Kasumi-1 (cell line): ENCODE data around the gene BCR.
A peak's percentile ranks its signal among the peaks of the same experiment; 100 is the strongest.
"Not testable (repeated sequence)": the region's sequence is repeated elsewhere in the genome, so short reads cannot be mapped to it uniquely, and the experiment has no call there.

ENCODE experiments used
- DNase-seq, 2 experiments: peaks; one replicate each; lab custom pipeline; 2025; lab: John Stamatoyannopoulos, UW

Gene BCR

GRCh38 chr22:23180301-23180892, at the start of gene BCR:
Gene BCR, plus strand, starts transcription at chr22:23180509. Its CDS starts 452 bp downstream, at chr22:23180961.
- DNase-seq = peak; percentile 30 to 43

- no peak for DNase-seq
Observed at GRCh38 chr22:23130697-23131096, 49.6 kb upstream of the BCR start.

DNA sequence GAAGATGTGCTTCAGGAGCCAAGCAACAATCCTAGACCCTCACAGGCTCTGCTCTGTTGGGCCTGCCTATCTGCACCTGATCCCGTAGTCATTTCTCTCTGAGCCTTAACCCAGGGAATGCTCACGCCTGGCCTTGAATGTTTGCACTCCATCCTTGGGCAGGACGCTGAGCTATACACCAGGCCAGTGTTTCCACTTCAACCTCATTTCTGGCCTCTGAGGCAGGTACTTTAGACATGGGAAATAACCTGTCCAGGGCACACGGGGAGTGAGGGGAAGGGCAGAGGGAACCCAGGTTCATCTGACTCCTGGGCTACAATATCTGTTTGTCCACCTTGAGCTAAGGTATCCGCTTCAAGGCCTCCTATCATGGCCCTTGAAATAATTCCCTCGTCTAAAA, 48.4 kb upstream of the BCR start:
- no peak for DNase-seq

DNA sequence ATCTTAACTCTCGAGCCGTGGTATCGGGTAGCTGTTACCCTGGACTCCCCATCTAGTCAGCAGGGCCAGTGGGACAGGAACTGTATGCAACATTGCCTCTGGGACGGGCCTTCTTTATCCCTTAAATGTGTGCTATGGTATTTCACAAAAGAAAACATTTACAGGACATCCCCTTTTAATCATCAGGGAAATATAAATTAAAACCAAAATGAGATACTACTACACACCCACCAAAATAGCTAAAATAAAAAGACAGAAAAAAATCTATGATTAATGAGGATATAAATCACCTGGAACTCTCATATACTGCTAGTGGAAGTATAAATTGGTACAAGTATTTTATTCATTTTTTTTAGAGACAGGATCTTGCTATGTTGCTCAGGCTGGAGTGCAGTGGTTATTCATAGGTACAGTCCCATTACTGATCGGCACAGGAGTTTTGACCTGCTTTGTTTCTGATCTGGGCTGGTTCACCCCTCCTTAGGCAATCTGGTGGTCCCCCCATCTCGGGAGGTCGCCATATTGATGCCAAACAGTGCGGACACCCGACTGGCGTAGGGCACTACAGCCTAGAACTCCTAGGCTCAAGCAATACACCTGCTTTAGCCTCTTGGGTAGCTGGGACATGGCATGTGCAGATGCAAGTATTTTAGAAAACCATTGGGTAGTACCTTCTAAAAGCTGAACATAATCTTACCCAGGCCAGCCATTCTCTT, 47.8 kb upstream of the BCR start:
- no peak for DNase-seq

GRCh38 chr22:23133922-23134321, 46.4 kb upstream of the BCR start:
- no peak for DNase-seq

DNA sequence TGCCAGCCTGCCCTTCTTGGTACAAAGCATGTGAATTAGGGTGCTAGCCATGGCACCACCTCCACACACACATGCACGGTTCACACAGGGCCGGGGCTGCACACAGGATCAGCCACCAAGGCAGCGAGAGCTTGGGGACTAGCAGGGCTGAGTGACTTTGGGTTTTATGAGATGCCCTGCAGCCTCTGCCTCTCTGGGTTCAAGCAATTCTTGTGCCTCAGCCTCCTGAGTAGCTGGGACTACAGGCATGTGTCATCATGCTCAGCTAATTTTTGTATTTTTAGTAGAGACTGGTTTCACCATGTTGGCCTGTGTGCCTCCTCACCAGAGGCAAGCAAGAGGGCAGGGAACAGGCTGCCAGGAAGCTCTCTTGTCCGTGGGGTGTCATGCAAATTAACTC, 43.3 kb upstream of the BCR start:
- DNase-seq = not testable (repeated sequence)

DNA sequence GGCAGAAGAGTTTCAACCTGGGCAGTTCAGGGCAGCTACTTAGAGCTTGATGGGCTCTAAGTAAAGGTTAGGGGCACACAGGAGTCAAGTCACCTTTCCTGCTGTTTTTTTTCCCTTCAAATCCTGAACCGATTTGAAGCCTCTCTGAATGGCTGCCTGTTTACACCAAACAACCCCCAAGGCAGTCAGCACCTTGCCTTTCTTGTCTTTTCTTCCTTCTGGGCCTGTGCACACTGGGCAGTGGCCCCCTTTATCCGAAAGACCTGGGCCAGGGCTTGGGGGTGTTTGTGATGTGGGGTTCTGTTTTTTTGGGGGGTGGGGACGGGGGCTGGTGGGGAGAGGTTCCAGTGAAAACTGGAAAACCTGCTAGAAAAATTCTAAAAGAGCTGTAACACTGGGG, 42.8 kb upstream of the BCR start:
- DNase-seq = no peak

- peak; percentile 82 to 89 for DNase-seq
Observed at GRCh38 chr22:23137905-23138561, 42.3 kb upstream of the BCR start.

GRCh38 chr22:23138584-23139435, 41.5 kb upstream of the BCR start:
- no peak for DNase-seq

DNA sequence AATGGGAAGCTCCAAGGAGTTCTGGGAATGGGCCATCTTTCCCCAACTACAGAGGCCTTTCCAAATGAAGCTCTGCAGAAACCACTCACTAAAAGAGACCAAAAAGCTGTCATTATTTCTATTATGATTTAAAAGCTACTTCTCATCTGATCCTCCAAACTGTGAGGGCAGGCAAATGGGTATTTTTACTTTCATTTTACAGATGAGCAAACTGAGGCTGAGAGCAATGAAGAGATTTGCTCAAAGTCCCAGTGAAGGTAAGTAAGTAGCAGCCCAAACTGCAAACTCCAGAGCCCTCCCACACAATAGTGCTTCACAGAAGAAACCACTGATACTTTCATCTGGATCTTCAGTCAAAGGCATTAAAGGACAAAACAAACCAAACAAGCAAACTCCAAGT, 39.9 kb upstream of the BCR start:
- no peak for DNase-seq

DNA sequence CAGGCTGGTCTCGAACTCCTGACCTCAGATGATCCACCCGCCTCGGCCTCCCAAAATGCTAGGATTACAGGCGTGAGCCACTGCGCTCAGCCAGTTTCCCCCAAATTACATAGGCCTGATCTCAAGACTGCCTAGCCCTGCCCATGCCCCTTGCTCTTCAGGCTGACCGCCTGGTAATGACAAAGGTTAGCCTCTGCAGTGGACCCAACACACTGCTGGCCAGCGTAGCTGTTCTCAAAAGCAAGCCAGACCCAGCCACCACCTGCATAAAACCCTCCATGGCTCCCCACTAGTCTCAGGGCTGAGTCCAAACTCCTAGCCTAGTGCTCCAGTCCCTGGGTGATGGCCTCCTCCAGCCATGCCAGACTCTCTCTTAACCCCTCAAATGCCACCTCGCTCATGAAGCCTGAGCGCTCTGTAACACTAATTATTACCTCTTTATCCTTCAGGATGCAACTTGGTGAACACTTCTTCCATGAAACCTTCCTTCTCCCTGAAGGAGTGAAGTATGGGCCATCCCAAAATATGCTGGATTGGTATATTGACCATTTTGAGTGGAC, 37.7 kb upstream of the BCR start:
- DNase-seq = no peak

DNA sequence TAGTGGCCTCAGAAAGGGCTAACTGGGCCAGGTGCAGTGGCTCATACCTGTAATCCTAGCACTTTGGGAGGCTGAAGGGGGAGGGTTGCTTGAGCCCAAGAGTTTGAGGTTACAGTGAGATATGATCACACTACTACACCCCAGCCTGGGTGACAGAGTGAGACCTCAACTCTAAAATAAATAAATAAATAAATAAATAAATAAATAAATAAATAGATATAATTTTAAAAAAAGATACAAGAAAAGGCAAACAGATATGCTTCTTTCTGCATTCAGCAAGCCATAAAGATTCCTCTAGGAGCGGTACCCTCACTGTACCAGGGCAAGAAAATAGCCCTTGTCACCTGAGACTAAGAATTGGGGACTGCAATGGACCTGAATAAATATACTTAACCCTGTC, 37.2 kb upstream of the BCR start:
- no peak for DNase-seq

DNA sequence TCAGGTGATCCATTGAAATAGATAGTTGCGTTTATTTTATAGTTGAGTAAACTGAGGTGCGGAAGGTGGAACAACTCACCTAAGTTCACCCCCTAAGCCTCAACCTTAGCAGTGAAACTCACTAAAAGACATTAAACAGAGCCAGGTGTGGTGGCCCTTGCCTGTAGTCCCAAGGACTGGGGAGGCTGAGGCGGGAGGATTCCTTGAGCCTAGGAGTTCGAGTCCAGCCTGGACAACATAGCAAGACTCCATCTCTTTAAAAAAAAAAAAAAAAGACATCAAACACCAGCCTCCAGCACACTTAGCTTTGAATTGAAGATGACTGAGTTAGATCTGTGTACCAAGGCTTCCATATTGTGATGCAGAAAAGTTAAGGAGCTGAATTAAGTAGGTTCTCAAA, 35.9 kb upstream of the BCR start:
- DNase-seq = no peak

DNA sequence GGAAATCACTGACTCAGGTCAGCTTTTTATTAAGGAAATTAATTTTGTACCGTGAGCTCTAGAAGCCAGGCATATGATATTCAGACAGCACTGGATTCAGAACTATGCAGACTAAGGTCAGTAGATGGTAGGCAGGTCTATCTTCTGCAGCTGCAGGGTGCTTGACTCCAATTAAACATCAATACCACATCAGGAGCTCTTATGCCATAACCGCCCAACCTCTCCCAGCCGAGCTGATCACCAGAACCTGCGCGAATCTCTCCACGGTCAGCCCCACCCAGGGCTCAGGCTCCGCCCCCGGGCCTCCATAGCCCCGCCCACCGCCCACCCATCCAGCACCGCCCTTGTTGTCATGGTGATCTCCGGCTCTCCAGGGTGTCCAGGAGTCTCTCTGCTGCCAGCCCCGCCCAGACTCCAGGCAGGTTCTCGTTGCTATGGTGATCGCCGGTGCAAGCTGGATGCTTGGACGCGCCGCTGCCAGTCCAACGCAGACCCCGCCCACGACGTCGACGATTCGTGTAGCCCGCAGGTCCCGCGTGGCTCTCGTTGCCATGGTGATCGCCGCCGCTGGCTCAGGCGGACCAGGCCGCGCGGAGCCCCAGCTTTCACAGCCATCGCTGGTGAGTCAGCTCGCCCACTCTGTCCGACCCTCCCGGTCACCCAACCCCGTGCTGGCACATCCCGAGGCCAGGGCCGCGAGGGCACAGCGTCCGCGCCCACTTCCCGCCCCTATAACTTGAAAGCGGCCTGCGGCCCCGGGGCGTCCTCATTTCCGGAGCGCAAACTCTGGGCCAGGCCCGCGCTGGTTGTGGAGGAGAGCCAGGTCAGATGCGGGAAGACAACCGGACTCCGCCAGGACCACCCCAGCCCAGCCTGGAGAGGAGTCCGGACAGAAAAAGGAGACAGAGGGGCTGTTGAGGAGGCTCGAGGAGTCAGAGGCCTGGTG, 35.1 kb upstream of the BCR start, which contains the start of gene RAB36:
RAB36 (plus strand) TSS at position 546 of the 946 bp plus-strand sequence. CDS start 1,140 bp downstream, outside the sequence.
- no peak for DNase-seq

- no peak for DNase-seq
Observed at GRCh38 chr22:23145878-23146470, 34.3 kb upstream of the BCR start.

DNA sequence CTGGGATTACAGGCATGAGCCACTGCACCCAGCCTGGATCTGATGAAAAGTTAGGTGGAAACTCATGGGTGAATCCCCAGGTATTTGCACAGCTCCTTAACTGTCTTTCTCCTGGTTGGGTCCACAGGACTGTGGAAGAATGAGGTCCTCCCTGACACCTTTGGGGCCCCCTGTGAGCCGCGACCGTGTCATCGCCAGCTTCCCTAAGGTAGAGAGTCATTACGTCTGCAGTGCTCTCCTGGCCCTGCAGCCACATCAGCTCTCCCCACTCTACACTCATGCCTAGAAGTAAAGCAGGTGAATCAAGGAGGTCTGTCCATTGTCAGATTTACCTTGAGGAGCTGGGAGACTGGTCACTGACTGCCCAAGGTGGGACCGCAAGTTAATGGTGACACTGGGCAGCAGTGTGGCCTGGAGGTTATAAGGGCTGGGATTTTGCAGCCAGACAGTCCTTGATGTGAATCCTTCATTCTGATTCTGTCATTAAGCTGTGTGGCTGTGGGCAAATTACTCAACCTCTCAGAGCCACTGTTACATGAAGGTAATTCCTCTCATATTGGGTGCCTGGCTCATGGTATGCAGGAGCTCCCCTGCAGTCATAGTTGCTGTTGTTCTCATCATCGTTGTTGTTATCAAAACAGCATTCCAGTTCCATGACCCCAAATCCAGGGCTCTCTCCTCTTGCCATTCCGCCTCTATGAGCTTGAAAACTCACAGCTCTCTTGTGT, 33.7 kb upstream of the BCR start:
- DNase-seq = no peak

- no peak for DNase-seq
Observed at GRCh38 chr22:23147617-23148387, 32.5 kb upstream of the BCR start.

DNA sequence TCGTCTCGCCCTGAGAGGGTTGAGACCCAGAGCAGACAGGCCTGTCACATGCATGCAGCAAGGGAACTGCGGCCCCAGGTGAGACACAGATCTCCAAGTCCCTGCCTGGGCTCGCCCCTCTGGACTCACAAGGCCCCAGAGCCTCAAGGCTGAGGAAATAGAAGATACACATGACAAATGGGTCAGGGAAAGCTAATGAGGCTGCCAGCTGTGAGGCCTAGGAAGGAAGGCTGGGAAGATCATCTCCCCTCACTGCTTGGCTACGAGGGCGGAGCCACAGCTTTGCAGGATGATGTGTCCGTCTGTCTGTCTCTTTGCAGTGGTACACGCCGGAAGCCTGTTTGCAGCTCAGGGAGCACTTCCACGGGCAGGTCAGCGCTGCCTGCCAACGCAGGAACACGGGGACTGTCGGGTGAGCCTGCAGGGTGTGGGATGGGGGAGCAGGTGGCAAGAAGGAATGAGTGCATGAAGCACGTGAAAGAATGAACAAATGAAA, 30.5 kb upstream of the BCR start:
- DNase-seq = no peak

DNA sequence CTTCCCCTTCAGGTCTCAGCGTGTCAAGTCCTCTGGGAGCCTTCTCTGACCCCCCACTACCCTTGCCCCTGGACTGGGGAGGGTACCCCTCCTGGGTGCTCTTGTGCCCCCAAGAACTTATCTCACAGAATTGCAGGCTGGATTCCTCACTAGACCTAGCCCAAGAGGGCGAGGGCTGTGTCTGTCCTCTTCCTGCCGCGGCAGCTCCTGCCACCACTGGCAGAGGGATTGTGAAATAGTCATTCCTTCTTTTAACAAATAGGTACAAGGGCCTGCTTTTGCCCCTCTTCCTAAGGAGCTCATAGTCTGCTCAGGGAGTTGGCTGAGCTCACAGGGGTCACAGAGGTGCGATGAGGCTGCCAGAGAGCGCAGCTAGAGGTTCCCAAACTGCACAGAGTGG, 29.5 kb upstream of the BCR start:
- no peak for DNase-seq
